Gastroesophageal sphincter (tissue), 4 donors: ENCODE data around the gene INTS12. TPM values are rescaled to one million over a fixed set of nuclear protein-coding genes. Genes with fewer than 3 reads are reported as not detected.

ENCODE experiments used
- ATAC-seq: fragments of 150-250 bp; one replicate; pipeline ENCODE4 v1.9.1; 2016; ENCODE audit warnings: mild to moderate bottlenecking, moderate library complexity
- H3K27ac ChIP-seq, 4 donors: fragments of 200-600 bp; sonication (generic) in 3 of 4; 1 replicate in 3 of 4; 2 replicates in 1 of 4; pipeline ENCODE4 v1.5.1; 2016 to 2019
- H3K27me3 ChIP-seq: fragments of 200-600 bp; sonication (generic); one replicate; pipeline ENCODE4 v1.5.1; 2019
- H3K36me3 ChIP-seq, 2 donors: fragments of 200-600 bp; sonication (generic); one replicate each; pipeline ENCODE4 v1.5.1; 2019; ENCODE audit warnings: control low read depth in 1 of 2
- H3K4me1 ChIP-seq, 3 donors: fragments of 200-600 bp; sonication (generic); 1 replicate in 2 of 3; 2 replicates in 1 of 3; pipeline ENCODE4 v1.5.1; 2016 to 2019; ENCODE audit warnings: control low read depth in 2 of 3
- H3K4me3 ChIP-seq, 2 donors: fragments of 200-600 bp; sonication (generic); one replicate each; pipeline ENCODE4 v1.5.1; 2019; ENCODE audit warnings: mild to moderate bottlenecking in 1 of 2, moderate library complexity in 1 of 2
- H3K9me3 ChIP-seq, 3 donors: fragments of 200-600 bp; sonication (generic); one replicate each; pipeline ENCODE4 v1.5.1; 2017 to 2019; ENCODE audit warnings: control low read depth in 2 of 3
- EP300 ChIP-seq: sonication (generic); formaldehyde crosslinking; IDR thresholded peaks from one replicate; pipeline ENCODE4 v1.6.1; 2017; ENCODE audit warnings: antibody characterized with exemption, mild to moderate bottlenecking
- POLR2A ChIP-seq, 2 donors: fragments of 450-650 bp; IDR thresholded peaks; one replicate each; pipeline ENCODE4 v1.6.1; 2017; ENCODE audit warnings: antibody characterized with exemption in 2 of 2, mild to moderate bottlenecking in 2 of 2, moderate library complexity in 1 of 2
- POLR2AphosphoS5 ChIP-seq: sonication (generic); formaldehyde crosslinking; IDR thresholded peaks from one replicate; pipeline ENCODE4 v1.6.1; 2017; ENCODE audit warnings: antibody characterized with exemption
- WGBS, 2 donors: methylation state at CpG; one replicate each; pipeline ENCODE4 v1.1.5; 2018; ENCODE audit warnings: low coverage in 1 of 2; 5-methylcytosine and 5-hydroxymethylcytosine counted together
- total RNA-seq, 4 donors: library from RNA; depleted of rRNA; stranded (reverse); fragments of >200 nt; gene quantifications; one replicate each; pipeline ENCODE4 v1.1.0, GENCODE V29; 2016
- TF ChIP-seq, protein P1 (sequence below), 4 experiments: fragments of 200-600 bp in 2 of 4; fragments of 450-650 bp in 2 of 4; sonication (generic) in 1 of 4; IDR thresholded peaks; one replicate each; pipeline ENCODE4 v1.5.1; 2017 to 2019; ENCODE audit warnings: antibody characterized with exemption in 4 of 4, mild to moderate bottlenecking in 2 of 4, moderate library complexity in 2 of 4

INTS12 gene
- total RNA-seq, 4 donors from 2014 or later, result 24.2 to 46.1 (median 31.1) TPM

DNA sequence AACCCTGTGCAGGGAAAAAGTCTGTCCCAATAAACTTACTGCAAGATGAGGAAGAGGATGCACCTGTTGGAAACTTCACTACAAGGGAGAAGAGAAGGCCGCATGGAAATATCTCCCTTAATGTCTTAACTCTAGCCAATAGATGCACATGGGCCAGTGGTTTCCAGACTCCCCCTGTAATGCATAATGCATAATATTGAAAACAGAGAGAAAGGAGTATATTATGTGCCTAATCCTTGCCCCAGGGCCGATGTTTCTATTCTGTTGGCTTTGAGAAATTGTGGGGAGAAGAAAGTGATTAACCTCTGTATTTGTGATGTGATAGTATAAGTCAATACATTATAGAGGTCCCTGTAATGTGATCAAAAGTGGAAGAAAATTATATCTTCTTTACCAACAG lies 37.2 kb downstream of the INTS12 start:
- TF ChIP-seq POLR2A (IDR thresholded peaks at IDR 0.05), result no peak
- TF ChIP-seq EP300, result no peak
- TF ChIP-seq, protein P1, sequence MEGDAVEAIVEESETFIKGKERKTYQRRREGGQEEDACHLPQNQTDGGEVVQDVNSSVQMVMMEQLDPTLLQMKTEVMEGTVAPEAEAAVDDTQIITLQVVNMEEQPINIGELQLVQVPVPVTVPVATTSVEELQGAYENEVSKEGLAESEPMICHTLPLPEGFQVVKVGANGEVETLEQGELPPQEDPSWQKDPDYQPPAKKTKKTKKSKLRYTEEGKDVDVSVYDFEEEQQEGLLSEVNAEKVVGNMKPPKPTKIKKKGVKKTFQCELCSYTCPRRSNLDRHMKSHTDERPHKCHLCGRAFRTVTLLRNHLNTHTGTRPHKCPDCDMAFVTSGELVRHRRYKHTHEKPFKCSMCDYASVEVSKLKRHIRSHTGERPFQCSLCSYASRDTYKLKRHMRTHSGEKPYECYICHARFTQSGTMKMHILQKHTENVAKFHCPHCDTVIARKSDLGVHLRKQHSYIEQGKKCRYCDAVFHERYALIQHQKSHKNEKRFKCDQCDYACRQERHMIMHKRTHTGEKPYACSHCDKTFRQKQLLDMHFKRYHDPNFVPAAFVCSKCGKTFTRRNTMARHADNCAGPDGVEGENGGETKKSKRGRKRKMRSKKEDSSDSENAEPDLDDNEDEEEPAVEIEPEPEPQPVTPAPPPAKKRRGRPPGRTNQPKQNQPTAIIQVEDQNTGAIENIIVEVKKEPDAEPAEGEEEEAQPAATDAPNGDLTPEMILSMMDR (IDR thresholded peaks at IDR 0.05), result no peak
- H3K27me3 ChIP-seq, result no peaks in the 10 kb centered on the region
- ATAC-seq, result no peak
- H3K4me3 ChIP-seq, result no peak overlapping the region
- H3K27ac ChIP-seq, result no peak overlapping the region
- 57 to 76% methylated on average over 1 to 2 of the region's 2 CpGs for WGBS, 2 donors
- H3K9me3 ChIP-seq, result no peaks in the 10 kb centered on the region
- no peaks in the 10 kb centered on the region for H3K36me3 ChIP-seq
- no peaks in the 10 kb centered on the region for H3K4me1 ChIP-seq

DNA sequence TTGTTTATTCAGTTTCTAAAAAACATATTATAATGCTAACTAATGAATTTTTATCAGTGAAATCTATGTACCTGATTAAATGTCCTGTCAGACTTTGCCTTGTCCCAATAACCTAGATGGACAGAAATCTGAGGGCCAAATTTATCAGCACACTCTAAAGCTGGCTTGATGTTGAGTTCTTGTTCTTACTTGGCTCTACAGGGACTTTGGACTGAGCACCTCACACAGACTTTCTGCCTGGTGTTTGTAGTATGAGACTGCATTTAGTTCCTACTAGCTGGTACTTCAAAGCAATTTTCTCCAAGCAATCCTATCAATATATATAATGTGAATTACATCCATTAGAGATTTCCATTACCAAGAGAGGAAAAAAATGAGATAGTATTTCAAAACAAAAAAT lies 37.8 kb downstream of the INTS12 start:
- Histone ChIP-seq H3K27me3 (no peaks in the 10 kb centered on the region), H3K9me3 (no peaks in the 10 kb centered on the region), H3K4me1 (no peaks in the 10 kb centered on the region), H3K4me3 (no peak overlapping the region), H3K27ac (no peak overlapping the region), H3K36me3 (no peaks in the 10 kb centered on the region)
- TF ChIP-seq POLR2A (IDR thresholded peaks at IDR 0.05) (no peak), EP300 (no peak), POLR2AphosphoS5 (no peak)
- TF ChIP-seq, protein P1 (IDR thresholded peaks at IDR 0.05), result no peak
- ATAC-seq, result no peak

DNA sequence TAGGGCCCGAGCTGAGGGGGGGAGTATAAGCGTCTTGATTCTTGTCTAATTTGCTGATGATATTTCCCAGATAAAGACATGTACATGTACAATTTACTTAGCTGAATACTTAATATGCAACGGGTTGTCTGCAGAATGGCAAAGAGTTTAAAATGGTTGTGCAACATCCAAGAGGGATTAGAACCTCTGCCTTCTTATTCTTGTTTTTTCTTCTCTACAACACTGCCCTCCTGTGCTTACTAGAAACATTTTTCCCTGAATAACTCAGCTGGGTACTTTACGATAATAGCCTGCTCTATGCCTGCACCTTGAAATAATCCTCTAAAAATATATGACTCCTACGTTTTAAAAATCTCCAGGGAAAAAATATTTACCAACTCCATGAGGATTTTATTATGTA lies 41.8 kb downstream of the INTS12 start:
- ATAC-seq, result no peak

DNA sequence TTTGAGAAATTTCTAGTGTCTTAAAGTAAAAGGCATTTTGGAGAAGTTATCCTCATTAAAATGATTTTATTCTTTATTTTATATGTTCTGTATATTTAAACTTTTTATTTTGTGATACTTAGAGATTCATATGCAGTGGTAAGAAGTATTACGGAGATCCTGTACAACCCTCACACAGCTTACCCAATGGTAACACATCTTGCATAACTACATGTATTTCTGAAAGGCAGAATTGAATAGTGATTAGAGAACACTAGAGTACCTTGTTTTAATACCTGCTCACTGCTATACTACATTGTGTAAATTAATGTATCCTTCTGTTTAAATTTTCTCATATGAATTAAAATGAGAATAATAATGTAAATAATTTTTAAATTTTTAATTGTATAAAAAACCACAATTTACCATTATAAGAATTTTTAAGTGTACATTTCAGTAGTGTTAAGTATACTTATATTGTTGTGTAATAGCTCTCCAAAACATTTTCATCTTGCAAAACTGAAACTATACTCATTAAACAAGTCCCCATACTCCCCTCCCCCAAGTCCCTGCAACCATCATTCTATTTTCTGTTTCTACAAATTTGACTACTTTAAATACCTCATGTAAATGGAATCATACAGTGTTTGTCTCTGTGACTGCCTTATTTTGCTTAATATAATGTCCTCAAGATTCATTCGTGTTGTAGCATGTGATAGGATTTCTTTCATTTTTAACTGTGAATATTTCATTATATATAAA lies 45.4 kb downstream of the INTS12 start:
- H3K4me3 ChIP-seq, result no peak overlapping the region
- no peak for ATAC-seq

More for the DNA sequence above, 41.8 kb downstream of the INTS12 start:
- WGBS, 2 donors, result 41 to 58% methylated on average over 5 of the region's 5 CpGs
- Histone ChIP-seq H3K4me1 (no peaks in the 10 kb centered on the region), H3K9me3 (no peaks in the 10 kb centered on the region), H3K27me3 (no peaks in the 10 kb centered on the region), H3K36me3 (no peaks in the 10 kb centered on the region), H3K27ac (no peak overlapping the region), H3K4me3 (no peak overlapping the region)
- TF ChIP-seq, protein P1 (IDR thresholded peaks at IDR 0.05), result no peak
- TF ChIP-seq EP300 (no peak), POLR2AphosphoS5 (no peak), POLR2A (IDR thresholded peaks at IDR 0.05) (no peak)

DNA sequence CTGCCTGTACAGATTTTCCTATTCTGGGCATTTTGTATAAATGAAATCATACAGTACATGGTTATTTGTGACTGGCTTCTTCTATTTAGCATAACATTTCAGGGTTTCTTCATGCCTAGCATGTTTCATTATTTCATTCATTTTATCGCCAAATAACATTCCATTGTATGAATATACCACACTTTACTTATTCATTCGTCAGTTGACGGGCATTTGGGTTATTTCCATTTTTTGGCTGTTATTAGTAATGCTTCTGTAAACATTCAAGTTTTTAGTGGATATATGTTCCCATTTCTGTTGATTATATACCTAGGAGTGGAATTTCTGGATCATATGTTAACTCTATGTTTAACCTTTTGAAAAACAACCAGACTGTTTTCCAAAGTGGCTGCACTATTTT lies 47.5 kb downstream of the INTS12 start:
- H3K36me3 ChIP-seq, result no peaks in the 10 kb centered on the region
- H3K27me3 ChIP-seq, result no peaks in the 10 kb centered on the region
- H3K4me3 ChIP-seq, result no peak overlapping the region
- no peaks in the 10 kb centered on the region for H3K4me1 ChIP-seq
- no peak for ATAC-seq
- WGBS, 2 donors, result 82 to 88% methylated on average over 3 of the region's 3 CpGs
- TF ChIP-seq POLR2A (IDR thresholded peaks at IDR 0.05) (no peak), POLR2AphosphoS5 (no peak), EP300 (no peak)
- TF ChIP-seq, protein P1 (IDR thresholded peaks at IDR 0.05), result no peak
- no peak overlapping the region for H3K27ac ChIP-seq
- no peaks in the 10 kb centered on the region for H3K9me3 ChIP-seq

More for the DNA sequence above, 45.4 kb downstream of the INTS12 start:
- Histone ChIP-seq H3K4me1 (no peaks in the 10 kb centered on the region), H3K27ac (no peak overlapping the region), H3K36me3 (no peaks in the 10 kb centered on the region), H3K9me3 (no peaks in the 10 kb centered on the region), H3K27me3 (no peaks in the 10 kb centered on the region)
- TF ChIP-seq POLR2A (IDR thresholded peaks at IDR 0.05) (no peak), EP300 (no peak), POLR2AphosphoS5 (no peak)
- TF ChIP-seq, protein P1 (IDR thresholded peaks at IDR 0.05), result no peak
- WGBS, 2 donors, result 69 to 92% methylated on average over 2 of the region's 2 CpGs
